Chondrocyte (in vitro differentiated cells): ENCODE measurements around the gene STPG2. TPM values are rescaled to one million over a fixed set of nuclear protein-coding genes. Genes with fewer than 3 reads are reported as not detected.

Experiments
- DNase-seq: peaks from one replicate; pipeline ENCODE4 v3.0.0; 2021; ENCODE audit warnings: mixed read lengths, low spot score
- H3K27ac Mint-ChIP-seq: one replicate; pipeline ENCODE4 v1.8.0; 2021; ENCODE audit warnings: mild to moderate bottlenecking, moderate library complexity, mixed read lengths; ENCODE audit not compliant: unreplicated experiment
- H3K27me3 Mint-ChIP-seq: 2 replicates; pipeline ENCODE4 v1.8.0; 2021; ENCODE audit warnings: low read depth, mixed read lengths
- H3K36me3 Mint-ChIP-seq: 2 replicates; pipeline ENCODE4 v1.8.0; 2021; ENCODE audit warnings: low read depth, mixed read lengths
- H3K4me1 Mint-ChIP-seq: 2 replicates; pipeline ENCODE4 v1.8.0; 2021; ENCODE audit warnings: low read depth, mild to moderate bottlenecking, mixed read lengths
- H3K4me3 Mint-ChIP-seq: one replicate; pipeline ENCODE4 v1.8.0; 2021; ENCODE audit warnings: mild to moderate bottlenecking, moderate library complexity, mixed read lengths; ENCODE audit not compliant: unreplicated experiment
- H3K9me3 Mint-ChIP-seq: 2 replicates; pipeline ENCODE4 v1.8.0; 2021; ENCODE audit warnings: low read depth, mixed read lengths
- CTCF ChIP-seq: fragments of 200-600 bp; sonication (generic); IDR thresholded peaks from 2 replicates; pipeline ENCODE4 v1.5.0; 2021; ENCODE audit warnings: antibody characterized with exemption, mild to moderate bottlenecking, moderate library complexity
- total RNA-seq: library from RNA; stranded (reverse); gene quantifications from 3 replicates; pipeline ENCODE4 v1.2.1, GENCODE V29; 2021

Gene STPG2
- total RNA-seq, 1 donor from 2014 or later, result 0.12 TPM

DNA sequence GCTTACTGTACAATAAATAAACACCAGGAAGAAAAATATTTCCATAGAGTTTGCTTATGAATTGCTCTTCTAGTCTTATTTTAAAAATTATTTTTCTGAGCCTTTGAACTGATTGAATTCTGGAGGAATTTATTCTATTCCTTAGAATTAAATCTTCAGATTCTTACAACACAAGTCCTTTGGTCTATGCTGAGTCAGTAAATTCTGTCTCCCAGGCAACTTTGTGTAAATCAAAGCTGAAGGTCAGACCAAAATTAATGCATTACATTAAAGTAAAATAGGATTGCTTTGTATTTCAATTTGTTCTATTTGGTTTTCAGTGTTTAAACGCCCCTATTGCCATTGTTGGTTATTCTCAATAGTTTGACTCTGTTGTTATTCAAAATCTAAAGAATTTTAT lies 26.8 kb upstream of the STPG2 start:
- Mint-ChIP-seq H3K27me3 (peaks cover 3% of the 10 kb centered on the region), H3K9me3 (peaks cover 2% of the 10 kb centered on the region), H3K27ac (no peak overlapping the region), H3K36me3 (no peaks in the 10 kb centered on the region), H3K4me3 (no peak overlapping the region), H3K4me1 (peaks cover 8% of the 10 kb centered on the region)
- DNase-seq, result no peak
- TF ChIP-seq CTCF, result no peak

DNA sequence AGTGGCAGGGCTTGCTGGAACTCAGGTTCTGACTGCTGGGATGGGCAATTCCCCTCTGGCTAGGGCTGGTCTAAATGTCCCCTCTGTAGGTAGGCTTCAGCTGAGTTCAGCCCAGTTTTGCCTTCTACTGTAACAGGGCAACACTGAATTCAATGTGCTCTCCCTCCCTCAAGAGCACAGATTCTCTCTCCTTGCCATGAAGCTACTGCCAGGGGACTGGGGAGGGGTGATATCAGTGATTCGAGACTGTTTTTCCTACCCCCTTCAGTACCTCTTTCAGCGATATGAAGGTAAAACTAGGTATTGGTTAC lies 23.4 kb upstream of the STPG2 start:
- H3K27ac Mint-ChIP-seq, result no peak overlapping the region
- TF ChIP-seq CTCF, result no peak

DNA sequence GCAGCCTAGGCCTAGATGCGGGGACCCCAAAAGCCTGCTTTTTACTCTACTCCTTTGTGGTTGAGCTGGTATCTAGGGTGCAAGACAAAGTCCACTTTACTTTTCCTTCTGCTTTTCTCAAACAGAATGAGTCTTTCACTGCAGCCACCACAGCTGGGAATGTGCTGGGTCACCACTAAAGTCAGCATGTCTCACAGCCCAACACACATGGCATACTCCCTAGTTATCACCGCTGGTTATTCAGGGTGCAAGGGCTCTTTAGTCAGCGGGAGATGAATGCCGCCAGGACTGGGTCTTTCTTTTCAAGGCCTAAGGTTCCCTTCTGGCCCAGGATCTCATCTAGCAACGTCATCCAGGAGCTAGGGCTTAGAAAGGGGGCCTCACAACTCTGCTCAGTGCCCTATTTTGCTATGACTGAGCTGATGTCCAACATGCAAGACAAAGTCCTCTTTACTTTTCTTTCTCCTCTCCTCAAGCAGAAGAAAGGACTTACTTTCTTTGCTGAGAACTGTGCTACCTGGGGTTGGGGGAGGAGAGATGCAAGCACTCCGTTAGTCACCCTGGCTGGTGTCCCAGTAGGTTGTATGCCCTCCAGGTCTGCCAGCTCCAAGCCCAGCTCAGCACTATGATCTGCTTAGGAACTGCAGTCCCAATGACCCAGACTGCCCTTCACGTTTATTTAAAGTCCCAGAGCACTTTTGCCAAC lies 22.9 kb upstream of the STPG2 start:
- Mint-ChIP-seq H3K9me3 (no peaks in the 10 kb centered on the region), H3K4me1 (peaks cover 8% of the 10 kb centered on the region), H3K4me3 (no peak overlapping the region), H3K27ac (no peak overlapping the region), H3K36me3 (no peaks in the 10 kb centered on the region), H3K27me3 (peaks cover 3% of the 10 kb centered on the region)
- no peak for TF ChIP-seq CTCF
- no peak for DNase-seq

More for the DNA sequence above, 23.4 kb upstream of the STPG2 start:
- DNase-seq, result no peak
- Mint-ChIP-seq H3K36me3 (no peaks in the 10 kb centered on the region), H3K27me3 (peaks cover 3% of the 10 kb centered on the region), H3K9me3 (no peaks in the 10 kb centered on the region), H3K4me1 (peaks cover 8% of the 10 kb centered on the region), H3K4me3 (no peak overlapping the region)

GRCh38 chr4:98162696-98163095 lies 19.4 kb upstream of the STPG2 start:
- no peak overlapping the region for H3K27ac Mint-ChIP-seq
- no peaks in the 10 kb centered on the region for H3K36me3 Mint-ChIP-seq
- peaks cover 8% of the 10 kb centered on the region for H3K4me1 Mint-ChIP-seq
- no peak overlapping the region for H3K4me3 Mint-ChIP-seq
- no peak for TF ChIP-seq CTCF
- no peak for DNase-seq
- peaks cover 5% of the 10 kb centered on the region for H3K27me3 Mint-ChIP-seq
- H3K9me3 Mint-ChIP-seq, result no peaks in the 10 kb centered on the region

GRCh38 chr4:98151145-98151924 lies 8.1 kb upstream of the STPG2 start:
- H3K9me3 Mint-ChIP-seq, result no peaks in the 10 kb centered on the region
- H3K4me3 Mint-ChIP-seq, result no peak overlapping the region
- no peak overlapping the region for H3K27ac Mint-ChIP-seq
- DNase-seq, result no peak
- no peaks in the 10 kb centered on the region for H3K36me3 Mint-ChIP-seq
- H3K27me3 Mint-ChIP-seq, result peaks cover 2% of the 10 kb centered on the region
- H3K4me1 Mint-ChIP-seq, result peaks cover 8% of the 10 kb centered on the region
- no peak for TF ChIP-seq CTCF
